Stimulated activated CD8-positive, alpha-beta memory T cell treated with anti-CD3 and anti-CD28 coated beads, Interleukin-4, amount 100 ng/mL, for 24 hours (primary cell): ENCODE measurements around the gene CDX2.

Experiments used
- DNase-seq: peaks from one replicate; pipeline ENCODE4 v3.0.0-alpha.2; 2020; ENCODE audit warnings: low read depth

CDX2 gene

DNA sequence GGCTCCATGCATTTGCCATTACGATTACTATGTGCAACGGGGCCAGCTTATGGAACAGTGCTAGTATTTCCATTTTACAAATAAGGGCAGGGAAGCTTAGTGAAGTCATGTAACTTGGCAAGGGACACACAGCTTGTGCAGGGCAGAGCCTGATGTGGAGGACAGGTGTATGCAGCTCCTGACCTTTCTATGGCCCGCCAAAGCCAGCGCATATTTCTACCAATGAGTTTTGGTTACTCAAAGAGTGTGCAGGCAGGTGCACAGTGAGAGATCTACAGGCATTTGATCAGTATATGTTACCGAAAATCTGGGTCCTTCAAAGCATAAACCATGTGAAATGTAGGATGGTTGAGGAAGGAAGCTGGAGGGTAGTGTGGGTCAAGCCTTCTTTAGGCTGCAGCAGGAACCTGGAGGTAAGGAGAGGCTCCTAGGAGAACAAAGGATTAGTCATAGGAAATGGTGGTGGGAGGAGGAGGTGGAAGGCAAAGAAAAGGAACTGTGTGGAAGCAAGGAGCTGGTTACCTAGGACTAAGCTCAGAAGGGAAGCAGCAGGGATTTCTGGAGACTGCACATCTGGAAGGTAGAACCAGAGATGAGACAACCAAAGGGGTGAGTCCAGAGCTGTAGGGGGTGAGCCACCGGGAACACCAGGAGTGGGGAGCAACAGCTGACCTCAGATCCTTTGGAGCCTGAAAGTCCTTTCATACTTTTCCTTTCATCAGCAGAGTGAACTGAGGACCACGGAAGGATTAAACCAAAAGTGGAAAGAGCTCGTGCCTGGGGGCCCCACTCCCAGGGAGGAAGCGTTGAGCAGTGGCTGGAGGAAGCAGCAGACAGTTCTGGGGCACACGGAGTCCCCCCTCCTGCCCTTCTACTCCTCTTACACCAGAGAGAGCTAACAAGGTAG is 53.6 kb downstream of the CDX2 start:
- DNase-seq, result no peak

DNA sequence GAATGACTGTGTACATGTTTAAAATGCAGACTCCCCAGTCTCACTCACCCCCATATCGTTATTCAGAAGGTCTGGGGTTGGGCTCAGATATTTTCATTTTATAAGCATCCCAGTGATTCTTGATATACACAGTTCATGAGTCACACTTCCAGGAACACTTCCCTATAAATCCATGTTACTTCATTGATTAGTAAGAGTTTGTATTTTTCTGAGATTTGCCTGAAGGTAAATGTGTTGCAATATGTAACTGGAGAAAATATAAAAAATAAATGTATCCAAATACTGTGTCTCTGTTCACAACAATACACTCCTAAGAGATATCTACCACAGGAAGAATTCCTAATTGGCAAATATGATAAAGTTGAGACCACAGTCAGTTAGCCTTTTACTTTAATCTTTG is 56.0 kb downstream of the CDX2 start:
- no peak for DNase-seq

DNA sequence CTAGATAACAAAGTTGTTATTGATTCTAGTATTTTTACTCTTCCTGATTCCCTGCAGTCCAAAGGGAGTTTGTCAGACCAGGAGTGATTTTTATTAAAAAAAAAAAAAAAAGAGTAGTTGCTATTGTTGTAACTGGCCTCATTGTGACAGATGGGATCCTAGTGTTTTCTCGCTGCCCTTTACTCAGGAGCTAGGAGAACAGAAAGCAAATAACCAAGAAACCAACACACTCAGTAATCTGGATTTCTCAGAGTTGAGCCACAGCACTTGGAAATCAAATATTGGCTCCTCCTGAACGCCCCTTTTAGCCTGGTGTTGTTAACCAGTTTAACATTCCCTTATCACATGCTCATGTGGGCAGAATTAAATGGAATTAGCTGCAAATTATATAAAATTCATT is 57.6 kb downstream of the CDX2 start:
- DNase-seq, result no peak
